Peyer's patch (tissue), 4 donors: ENCODE measurements around the gene CUL3.

Source experiments
- CTCF ChIP-seq, 6 experiments: fragments of 450-650 bp in 4 of 6; fragments of 200-600 bp in 2 of 6; sonication (generic) in 1 of 6; IDR thresholded peaks; one replicate each; pipeline ENCODE4 v1.5.1; 2017 to 2019; ENCODE audit warnings: antibody characterized with exemption in 6 of 6, mild to moderate bottlenecking in 3 of 6, moderate library complexity in 1 of 6
- POLR2A ChIP-seq, 2 donors: fragments of 450-650 bp; IDR thresholded peaks; one replicate each; pipeline ENCODE4 v1.5.1; 2017; ENCODE audit warnings: antibody characterized with exemption in 2 of 2, mild to moderate bottlenecking in 2 of 2, moderate library complexity in 2 of 2

GRCh38 chr2:224427471-224427870, 157.7 kb downstream of the CUL3 start:
- TF ChIP-seq CTCF (IDR thresholded peaks at IDR 0.05) (no peak), POLR2A (IDR thresholded peaks at IDR 0.05) (no peak)
